HTR-8/SVneo (cell line): ENCODE results near the gene SLC29A3.
A peak's percentile ranks its signal among the peaks of the same experiment; 100 is the strongest.

Source experiments
- DNase-seq: peaks from one replicate; pipeline ENCODE4 v3.0.0; 2011; ENCODE audit warnings: low spot score, mixed read lengths; ENCODE audit not compliant: insufficient read length
- FAIRE-seq: peaks from 2 replicates; lab custom pipeline; 2011; peaks lifted over from hg19 to GRCh38; lab: Jason Lieb, UNC

The SLC29A3 gene

DNA sequence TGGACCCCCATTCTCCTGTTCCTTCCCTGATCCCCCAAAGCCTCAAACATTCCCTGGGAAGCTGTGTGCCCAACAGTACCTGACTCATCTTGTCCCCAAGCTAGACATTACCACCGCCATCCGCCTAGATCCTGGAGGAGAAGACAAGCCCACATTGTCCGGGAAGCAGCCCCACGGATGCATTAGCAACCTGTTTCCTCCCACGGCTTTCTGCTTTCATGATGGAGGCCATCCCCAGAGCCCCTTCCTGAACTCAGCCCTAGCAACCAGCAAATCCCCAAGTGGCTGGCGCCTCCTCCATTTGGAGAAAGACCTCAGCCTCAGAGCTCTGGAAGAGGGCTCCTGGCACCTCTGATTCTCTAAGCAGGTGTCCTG, 2.3 kb upstream of the SLC29A3 start:
- FAIRE-seq = no peak

DNA sequence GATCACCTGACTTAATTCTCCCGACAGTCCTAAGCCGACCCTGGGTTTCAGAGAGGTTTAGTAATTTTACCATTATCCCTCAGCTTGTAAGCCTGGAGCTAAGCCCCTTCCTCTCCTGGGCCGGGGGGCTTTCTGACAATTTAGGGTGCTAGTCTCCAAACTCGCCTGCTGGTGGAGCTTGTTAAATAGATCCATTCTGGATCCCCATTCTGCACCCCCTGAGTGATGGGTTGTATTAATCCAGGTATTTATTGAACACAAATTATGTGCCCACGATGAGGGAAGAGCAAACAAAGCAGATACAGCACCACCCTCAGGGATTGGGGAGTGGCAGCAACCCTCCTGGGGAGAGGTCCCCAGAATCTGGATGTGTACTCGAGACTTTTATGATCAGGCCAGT, 1.3 kb upstream of the SLC29A3 start:
- DNase-seq = no peak
- FAIRE-seq = no peak

More for the DNA sequence above, 2.3 kb upstream of the SLC29A3 start:
- no peak for DNase-seq

DNA sequence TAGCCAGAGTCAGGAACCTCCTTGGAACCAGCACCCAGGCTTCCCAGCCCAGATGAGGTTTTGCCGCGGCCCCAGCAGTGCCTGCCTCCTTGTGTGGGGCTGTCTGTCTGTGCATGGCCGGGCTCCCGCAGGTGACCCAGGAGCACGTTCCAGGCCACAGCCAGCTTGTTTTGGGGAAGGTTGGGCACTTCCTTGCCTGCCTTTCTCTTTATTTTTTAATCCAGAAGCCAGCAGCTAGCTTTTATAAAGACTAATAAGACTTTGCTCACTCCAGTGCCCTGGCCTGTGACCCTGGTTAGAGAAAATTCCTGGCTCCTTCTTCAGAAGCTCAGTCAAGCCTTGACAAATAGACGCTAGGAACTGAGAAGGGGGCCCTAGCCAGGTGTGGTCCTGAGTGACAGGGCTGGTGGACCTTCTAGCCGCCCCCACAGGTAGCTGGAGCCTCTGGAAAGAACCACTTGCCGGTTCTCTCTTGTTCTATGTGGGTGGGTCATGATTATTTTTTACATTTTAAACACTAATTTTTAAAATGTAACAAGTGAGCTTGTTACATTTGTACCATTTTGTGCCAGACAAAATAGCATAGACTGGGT, 837 bp downstream of the SLC29A3 start:
- DNase-seq (no peak), FAIRE-seq (no peak)

DNA sequence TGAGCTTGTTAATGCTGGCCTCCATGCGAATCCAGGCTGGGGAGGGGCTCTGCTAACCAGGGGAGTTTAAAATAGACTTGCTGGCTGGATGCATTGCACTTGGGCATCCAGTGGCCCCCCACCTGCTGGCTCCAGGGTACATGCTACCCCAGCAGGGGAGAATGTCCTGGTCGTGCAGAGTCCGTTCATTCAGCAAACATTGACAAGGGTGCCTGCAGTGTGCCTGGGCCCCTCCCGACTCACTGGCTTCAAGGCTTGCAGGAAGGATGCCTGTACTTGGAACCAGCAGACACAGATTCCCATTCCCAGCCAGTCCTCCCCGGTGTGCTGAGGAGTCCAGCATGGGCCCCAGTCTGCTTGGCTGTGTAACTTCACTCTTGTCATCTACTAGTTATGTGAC, 1.5 kb downstream of the SLC29A3 start:
- DNase-seq = no peak
- no peak for FAIRE-seq

DNA sequence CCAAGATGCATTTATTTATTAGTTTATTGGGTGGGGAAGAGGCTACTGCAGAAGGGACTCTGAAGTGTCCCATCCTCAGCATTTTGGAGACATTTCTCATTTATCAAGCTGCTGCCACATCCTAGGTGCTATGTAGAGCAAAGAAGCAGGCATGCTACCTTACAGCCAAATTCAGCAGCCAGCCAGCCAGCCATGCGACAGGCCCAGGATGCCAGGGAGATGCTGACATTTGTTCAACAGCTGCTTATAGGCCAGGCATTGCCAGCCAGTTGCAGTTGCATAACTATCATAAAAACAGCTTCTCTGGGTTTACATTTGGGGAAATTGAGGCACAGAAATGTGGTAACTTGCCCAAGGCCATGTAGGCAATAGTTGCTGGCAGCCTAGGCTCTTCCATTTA, 2.3 kb downstream of the SLC29A3 start:
- FAIRE-seq = no peak

DNA sequence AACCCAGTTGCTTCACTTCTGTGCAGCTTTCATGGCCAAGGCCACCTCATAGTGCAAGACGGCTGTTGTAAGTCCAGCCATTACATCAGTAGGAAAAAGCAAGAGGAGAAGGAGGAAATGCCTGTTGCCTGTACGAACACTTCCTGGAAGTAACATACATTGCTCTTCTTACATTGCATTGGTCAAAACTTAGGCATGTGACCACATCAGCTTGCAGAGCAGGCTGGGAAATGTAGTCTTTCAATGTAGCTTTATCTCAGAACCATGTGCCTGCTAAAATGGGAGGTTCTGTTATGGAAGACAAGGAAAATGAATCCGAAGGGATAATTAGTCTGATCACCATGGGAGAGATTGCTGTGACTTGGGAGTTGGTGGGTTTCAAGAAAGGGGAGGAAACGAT, 4.3 kb downstream of the SLC29A3 start:
- FAIRE-seq (no peak), DNase-seq (peak; percentile 30)

More for the DNA sequence above, 2.3 kb downstream of the SLC29A3 start:
- no peak for DNase-seq

DNA sequence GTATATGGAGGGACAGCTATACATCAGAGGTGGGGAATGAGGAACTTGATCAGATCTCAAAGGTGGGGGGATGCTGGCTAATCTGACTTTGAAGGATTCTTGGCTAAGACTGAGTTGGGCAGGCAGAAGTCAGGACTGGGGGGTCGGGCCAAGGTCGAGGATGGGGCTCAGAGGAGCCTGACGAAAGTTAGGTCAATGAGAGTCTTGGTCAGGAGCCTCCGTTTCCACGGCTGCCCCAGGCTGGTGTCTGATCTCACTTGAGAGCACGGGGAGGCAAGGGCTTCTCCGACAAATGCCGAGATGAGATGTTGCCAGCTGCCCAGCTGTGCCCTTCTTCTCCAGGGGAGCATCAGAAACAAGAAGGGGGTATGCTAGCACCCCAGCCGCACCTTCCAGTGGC, 5.7 kb downstream of the SLC29A3 start:
- DNase-seq = no peak
- no peak for FAIRE-seq

DNA sequence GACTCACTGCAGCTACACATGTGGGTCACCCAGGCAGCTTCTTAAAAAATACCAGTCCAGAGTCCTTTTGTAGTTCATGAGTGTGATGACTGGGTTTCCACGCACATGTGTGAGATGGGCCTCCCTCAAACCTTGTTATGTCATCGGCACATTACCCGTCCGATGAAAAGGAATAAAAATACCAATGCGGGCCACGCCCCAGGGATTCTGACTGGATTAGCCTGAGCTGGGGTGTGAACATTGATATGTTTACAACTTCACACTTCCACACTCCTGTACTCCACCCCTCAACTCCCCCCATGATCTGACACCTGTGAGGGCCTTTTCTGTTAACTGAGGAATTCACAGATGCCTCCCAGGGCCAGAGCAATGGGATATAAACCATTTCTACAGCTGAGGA, 6.2 kb downstream of the SLC29A3 start:
- no peak for DNase-seq
- no peak for FAIRE-seq

DNA sequence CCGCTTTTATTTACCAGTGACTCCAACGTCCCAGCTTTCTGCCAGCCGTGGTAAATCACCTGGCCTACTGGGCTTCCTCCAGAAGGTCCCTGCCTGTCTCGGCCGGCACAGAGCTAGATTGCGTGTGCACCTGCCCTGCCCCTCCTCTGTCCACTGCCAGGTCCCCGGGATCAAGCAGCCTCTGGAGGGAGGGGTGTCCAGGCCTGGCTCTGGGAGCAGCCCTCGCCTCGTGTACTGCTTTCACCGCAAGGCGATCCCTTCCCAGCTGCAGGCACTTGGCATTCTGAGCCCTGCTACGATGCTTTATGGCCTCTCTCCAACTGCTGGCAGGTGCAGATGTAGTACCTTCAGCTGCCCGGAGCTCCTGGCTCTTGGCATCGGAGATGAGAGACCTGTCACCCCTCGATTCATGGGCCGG, 7.4 kb downstream of the SLC29A3 start:
- DNase-seq (no peak), FAIRE-seq (no peak)

DNA sequence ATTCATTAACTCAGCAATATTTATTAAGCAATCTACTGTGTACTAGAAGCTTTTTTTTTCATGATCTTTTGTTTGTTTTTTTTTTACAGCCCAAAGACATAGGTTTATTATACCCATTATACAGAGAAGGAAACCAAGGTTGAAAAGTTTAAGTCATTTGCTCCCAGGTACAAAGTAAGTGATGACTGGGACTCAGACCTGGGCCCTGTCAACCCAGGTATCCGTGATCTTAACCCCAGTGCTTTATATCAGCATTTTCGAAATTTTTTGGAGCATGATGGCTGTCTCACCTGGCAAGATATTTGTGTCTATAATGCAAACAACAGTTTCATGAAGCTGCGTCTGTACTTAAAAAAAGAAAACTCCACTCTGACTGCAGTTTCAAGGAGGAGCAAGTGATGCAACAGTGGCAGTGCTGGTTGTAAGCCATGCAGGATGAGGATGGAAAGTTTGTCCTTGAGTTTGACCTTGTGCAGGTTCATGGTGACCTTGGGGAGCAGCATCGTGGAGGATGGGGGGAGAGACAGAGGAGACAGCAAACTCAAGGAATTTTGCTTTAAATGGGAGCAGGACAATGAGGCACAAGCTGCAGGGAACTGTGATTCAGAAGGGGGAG, 11.8 kb downstream of the SLC29A3 start:
- DNase-seq (no peak), FAIRE-seq (no peak)

DNA sequence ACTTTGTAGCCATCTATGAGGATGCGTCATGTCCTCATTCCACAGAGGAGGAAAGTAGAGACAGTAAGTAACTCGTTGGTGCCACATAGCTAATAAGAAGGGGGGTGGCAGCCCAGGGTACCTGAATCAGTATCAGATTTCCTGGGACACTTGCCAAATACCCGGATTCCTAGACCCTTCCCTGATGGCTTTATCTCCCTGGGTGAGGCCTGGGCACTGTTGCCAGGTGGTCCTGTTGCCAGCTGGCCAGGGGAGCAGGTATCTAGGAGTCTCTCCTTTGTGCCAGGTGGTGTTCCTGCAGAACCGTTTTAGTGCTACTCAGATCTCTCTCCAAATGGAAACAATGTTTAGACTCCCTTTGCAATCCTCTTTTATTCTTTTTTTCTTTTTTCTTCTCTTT, 12.7 kb downstream of the SLC29A3 start:
- no peak for FAIRE-seq

DNA sequence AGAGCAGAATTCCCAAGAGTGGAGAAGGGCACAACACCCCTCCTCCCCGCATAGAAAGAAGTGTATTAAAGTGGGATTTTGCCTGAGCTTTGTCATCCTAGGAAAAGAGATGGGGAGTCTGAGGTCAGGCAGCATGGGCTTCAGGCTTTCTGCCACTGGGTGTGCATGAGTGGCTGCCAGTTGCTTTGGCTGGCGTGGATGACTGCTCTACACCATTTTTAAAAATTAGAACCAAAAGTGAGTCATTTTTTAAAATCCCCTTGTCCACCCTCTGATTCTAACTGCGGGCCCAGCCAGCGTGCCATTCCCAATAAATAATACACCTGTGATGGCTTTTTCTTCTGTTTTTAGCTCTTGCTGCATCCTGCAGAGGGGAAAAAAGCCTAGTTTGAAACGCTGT, 13.4 kb downstream of the SLC29A3 start:
- DNase-seq (no peak), FAIRE-seq (no peak)

More for the DNA sequence above, 12.7 kb downstream of the SLC29A3 start:
- DNase-seq = no peak

DNA sequence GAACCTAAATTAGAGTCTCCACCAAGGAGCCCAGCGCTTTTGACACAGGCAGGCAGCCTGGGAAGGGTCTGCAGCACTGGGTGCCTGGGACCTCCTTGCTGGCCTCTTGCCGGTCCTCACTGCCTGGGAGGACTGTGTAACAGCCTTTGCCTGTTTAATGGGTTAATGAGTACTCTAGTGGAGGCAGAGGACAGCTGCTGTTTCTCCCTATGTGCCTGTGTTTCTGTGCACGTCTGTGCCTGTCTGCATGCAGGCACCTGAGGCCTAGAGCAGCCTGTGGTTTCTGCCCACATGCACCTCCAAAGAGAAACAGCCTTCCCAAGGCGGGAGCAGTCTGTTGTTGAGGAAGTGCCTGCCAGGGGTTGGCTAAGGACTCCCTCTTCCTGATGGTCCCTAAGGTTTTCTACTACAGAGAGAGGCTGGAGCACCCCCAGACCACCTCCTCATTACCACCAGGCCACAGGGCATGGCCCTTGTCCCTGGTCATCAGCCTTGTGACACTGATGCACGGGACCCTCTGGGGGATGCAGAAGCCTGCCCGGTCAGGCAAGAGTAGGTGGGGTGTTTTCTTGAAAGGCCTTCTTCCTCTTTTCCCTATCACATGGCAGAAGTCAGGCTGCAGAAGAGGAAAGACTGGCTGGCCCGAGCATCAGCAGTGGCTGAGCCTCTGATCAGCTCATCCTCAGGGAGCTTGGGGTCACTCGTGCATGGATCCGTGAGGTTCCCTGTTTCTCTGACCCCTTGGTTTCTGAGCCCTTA, 14.2 kb downstream of the SLC29A3 start:
- FAIRE-seq = no peak
- DNase-seq = no peak

DNA sequence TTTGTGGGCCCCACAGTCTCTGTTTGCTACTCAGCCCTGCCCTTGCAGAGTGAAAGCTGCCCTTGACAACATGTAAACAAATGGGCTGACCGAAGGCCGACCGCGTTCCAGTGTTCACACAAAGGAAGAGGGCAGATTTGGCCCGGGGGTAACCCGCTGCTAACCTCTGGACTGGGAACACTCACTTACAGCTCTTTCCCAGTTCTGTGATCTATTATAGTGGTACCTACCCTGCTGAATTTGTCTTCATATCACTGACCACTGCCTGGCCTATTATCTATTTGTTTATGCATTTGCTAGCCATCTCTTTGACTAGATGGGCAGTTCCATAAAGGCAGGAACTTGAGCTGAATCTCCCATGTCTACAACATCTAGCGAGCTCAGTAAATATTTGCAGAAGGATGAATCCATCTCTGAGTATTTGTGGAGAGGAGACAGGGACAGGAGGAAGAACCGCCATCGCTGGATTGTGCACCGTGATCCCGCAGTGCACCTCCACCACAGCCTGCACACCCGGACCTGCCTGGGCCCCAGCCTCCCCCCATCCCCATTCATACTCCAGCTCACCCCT, 15.2 kb downstream of the SLC29A3 start:
- no peak for FAIRE-seq
- DNase-seq = no peak

DNA sequence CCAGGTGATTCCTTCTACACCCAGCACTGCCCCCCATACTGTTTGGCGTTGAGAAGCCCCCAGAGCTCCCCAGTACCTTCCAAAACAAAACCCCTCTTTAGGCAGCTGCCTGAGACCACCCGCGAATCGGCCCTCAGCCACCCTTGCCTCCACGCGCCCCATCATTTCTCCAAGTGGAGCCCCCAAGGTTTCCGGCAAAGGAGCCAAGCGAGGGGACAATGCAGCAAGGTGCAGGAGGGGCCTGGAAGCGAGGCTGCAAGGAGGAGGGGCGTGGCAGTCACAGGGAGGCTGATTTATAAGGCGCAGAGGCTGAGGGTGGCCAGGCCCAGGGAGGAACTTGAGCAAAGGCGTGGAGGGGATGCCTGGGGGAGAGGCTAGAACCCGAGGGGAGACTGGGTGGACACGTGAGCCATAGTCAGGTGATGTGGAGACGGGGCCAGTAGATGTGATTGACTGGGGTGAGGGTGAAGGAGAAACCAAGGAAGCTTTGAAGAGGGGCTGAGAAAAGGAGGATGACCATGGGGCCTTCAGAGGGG, 16.2 kb downstream of the SLC29A3 start:
- FAIRE-seq (no peak), DNase-seq (no peak)

DNA sequence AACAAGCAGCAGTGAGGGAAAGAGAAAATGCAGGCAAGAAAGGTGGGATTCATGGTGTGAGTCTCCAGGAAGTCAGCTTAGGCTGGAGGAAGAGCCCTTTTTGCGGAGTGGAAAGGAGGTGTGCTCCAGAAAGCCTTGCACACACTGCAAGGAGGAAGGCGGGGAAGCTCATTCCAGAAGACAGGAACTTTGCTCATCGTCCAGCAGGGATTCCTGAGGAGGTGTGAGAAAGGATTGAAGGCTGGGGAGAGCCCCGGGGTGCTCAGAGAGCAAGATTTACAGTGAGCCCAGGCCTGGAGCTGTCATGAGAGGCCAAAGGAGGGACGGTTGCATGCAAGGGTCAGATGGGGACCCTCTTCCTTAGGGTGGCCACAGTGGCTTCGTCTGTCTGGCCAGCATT, 17.6 kb downstream of the SLC29A3 start:
- DNase-seq (no peak), FAIRE-seq (no peak)

DNA sequence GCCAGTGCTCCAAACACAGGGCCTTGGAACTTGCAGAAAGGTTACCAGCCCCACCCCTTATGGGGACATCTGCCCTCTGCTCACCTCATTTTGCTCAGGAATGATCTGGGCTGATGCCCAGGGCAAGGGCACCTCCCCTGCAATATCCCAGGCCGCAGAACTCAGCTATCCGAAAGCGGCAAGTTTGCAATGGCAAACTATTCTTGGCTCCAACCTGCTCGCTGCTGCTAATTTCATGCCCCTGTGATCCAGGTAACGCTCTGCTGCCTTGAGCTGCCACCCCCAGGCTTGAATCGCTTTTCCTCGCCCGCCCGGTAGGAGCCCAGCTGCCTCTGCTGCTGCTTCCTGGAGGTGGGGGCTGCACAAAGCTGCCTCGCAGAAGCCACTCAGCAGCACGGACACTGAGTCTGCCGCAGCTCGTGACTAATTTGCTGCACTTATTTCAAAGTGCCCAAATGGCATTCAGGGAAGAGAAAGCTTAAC, 18.2 kb downstream of the SLC29A3 start:
- no peak for DNase-seq

DNA sequence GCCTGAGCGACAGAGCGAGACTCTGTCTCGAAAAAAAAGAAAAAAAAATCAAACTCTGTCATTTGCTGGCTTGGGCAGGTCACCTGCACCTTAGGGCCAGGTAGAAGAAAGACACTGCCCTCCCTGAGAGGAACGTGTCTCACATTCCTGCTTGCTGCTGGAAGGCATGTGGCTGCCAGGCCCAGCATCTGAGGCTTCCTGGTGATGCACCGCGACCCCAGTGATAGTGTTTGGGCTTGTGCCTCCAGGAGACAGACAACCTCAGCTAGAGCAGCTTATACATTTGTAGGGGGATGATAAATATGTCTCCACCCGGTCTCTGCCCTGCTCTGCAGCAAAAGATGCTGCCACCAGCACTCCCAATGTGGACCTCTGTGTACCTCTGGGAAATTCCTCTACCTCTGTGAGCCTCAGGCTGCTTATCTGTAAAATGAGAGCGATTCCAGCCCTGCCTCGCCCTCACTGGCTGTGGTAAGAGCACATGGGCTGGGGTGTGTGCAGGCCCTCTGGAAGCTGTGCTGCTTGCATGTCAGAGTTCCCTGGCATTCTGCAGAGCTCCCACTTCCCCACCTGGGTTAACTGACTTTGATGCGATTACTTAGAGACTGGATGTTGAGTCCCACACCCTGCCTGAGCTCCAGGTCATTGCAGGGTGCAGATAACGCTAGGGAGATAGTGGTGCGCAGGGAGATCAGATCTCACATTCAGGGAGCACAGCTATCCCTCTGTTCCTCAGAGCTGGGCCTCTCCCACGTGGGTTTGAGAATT, 19.9 kb downstream of the SLC29A3 start:
- FAIRE-seq (no peak), DNase-seq (no peak)

More for the DNA sequence above, 18.2 kb downstream of the SLC29A3 start:
- no peak for FAIRE-seq

DNA sequence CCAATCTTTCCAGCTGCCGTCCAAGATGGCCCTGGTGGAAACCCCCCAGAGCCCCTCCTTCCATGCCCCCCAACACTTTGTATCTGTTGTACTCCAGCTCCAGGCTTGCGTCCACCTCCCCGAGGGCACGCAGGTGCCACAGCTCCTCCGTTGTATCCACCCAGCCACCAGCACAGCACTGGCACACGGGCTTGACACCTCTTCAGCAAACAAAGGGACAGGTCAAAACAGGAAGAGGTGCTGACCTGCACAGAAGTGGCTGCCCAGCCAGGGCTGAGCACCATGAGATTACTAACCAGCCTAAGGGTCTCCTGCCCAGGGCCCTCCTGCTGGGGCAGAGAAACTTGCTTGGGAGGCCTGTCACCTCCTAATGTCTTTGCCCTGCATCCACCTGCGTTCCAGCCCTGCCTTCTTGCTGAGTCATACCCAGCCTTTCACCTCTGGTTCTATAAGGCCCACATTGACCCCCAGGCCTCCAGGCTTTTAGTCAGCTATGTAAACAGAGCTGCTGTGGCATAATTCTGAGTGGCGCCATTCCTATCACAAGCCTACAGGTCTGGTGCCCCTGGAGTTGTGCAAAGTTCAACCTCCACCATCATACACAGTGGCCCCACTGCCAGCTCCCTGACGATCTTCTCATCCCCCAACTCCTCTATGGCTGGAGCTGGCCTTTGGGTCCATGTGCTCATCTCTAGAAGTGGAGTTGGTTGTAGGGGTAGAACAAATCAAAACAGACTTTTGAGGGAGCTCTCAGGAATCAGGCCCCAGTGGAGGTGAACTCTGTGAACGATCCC, 20.9 kb downstream of the SLC29A3 start:
- peak; percentile 22 for DNase-seq
- no peak for FAIRE-seq
